Activated gamma-delta T cell treated with Interleukin-2 at 50 U/mL for 16 hours (primary cell): ENCODE results near the gene UCP2.

ENCODE experiments used
- DNase-seq: peaks from one replicate; pipeline ENCODE4 v3.0.0-alpha.2; 2020

UCP2 gene

DNA sequence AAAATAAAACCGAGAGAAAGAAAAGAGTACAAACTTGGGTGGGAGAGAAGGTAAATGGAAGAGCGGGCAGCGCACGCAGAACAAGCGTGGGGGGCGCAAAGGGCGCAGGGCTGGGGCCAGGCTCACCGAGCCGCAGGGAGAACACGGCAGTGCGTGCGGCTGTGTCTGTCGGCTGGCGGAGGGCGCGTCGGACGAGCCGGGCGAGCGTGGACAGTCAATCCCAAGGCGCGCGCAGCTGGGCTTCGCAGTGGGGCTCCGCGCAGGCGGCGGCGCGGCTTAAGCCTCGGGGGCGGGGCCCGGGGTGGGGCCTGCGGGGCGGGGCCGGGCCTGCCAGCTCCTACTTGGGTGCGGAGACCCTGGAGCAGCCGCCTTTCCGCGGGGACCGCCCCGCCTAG is at the start of gene UCP2:
Gene UCP2 (minus strand): TSS at position 249 of the 395 bp plus-strand sequence. CDS start 4,465 bp downstream, outside the sequence.
- DNase-seq = peak; percentile 77

GRCh38 chr11:74030723-74031676 is 48.4 kb upstream of the UCP2 start:
- no peak for DNase-seq

- no peak for DNase-seq
These were observed 43.0 kb upstream of the UCP2 start for GRCh38 chr11:74025467-74026166.

DNA sequence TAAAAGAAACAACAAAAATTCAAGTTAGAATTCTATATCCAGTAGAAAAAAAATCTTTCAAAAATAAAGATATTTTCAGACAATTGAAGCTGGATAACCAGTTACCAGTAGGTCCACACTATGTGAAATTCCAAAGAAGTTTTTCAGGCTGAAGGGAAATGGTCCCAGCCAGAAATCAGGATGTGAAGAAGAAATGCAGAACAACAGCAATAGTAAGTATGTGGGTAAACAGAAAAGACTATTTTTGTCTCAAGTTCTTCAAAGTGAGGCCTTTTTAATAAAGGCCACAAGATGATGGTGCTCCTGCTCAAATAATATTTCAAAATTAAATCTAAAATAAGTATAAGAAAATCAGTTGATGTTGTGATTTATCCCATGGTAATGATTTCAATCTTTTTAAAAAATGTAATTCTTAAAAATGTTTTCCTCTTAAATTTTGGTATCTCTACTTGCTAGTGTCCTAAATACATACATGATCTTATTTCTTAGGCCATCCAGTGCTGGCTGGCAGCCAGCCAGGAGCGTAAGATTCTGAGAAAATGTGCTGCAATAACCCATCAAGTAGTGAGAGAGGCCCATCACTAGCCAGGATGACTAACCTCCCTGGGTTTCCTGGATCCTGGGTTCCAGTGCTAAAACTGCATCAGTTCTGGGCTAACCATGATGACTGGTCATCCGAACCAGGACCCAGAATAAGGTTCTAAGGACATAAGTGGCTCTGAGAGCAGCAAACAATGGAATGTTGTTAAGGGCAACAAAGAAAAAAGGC is 41.8 kb upstream of the UCP2 start:
- no peak for DNase-seq

DNA sequence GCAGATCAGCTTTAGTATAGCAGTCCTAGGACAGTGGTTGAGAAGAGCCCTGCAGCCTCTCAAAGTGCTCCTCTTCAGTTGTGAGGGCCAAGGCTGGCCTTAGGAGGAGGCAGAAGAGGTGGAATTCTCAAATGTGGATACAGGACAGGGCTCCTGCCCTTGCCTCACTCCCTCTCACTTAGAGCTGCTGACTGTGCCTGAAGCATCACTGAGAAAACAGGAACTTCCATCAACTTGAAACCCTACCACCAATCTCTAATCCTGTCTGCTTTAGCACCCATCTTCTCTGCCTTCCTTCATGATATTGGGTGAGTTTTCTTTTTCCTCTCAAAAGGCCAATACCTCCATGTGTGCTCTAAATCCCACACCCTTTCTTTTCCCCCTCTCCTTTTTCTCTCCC is 40.6 kb upstream of the UCP2 start:
- DNase-seq = no peak

DNA sequence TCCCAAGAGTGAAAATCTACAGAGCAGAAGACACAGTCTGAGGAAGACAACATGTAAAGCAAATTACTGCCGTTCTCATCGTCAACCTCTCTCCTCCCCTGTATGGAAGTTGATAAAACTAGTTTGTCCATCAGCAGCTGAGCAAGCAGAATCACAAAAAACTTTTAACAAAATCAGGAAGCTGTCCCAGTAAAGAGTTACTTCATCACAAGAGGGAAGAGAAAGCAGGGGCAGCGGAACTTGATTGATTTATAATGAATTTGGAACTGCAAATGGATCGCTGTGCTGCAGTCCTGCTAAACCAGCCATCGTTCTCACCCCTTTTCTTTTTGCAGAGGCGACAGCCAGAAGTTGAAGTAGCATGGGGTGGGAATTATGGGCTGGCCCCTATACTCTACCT is 39.9 kb upstream of the UCP2 start:
- DNase-seq = no peak

DNA sequence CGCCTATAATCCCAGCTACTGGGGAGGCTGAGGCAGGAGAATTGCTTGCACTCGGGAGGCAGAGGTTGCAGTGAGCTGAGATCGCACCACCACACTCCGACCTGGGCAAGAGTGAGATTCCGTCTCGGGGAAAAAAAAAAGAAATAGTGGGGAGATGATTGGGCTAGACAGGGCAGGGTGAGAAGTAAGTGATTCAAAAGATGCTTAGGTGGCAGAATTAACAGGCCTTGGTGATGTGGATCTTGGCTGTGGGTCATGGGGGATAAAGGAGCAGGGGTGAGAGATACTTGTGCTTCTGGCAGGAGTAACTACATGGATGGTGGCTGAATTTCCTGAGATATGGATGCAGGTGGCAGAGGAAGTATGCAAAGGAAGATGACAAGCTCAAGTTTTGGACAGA is 39.4 kb upstream of the UCP2 start:
- no peak for DNase-seq

- DNase-seq = no peak
These were observed 37.9 kb upstream of the UCP2 start for GRCh38 chr11:74020539-74020938.

GRCh38 chr11:74019860-74020259 is 37.2 kb upstream of the UCP2 start:
- DNase-seq = peak; percentile 16

- no peak for DNase-seq
These were observed 36.6 kb upstream of the UCP2 start for GRCh38 chr11:74019104-74019738.

GRCh38 chr11:74018331-74019005 is 35.8 kb upstream of the UCP2 start:
- DNase-seq = no peak

DNA sequence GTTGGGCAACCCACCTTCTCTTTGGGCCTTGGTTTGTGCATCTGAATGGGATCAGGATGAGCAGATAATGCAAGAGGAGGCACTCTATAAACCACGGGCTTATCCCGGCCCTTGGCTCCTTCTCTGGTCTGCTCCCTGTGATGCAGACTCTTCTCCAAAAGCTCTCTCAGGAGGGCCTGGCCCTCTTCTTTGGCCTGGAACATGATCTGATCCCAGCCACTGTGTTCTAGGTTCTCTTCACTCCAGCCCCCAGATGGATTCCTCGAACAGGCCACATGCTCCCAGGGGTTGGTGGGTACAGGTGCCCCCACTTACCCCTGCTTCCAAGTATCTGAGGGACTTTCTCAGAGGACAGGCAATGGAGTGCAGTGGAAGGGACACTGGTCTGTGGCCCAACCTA is 35.0 kb upstream of the UCP2 start:
- no peak for DNase-seq

DNA sequence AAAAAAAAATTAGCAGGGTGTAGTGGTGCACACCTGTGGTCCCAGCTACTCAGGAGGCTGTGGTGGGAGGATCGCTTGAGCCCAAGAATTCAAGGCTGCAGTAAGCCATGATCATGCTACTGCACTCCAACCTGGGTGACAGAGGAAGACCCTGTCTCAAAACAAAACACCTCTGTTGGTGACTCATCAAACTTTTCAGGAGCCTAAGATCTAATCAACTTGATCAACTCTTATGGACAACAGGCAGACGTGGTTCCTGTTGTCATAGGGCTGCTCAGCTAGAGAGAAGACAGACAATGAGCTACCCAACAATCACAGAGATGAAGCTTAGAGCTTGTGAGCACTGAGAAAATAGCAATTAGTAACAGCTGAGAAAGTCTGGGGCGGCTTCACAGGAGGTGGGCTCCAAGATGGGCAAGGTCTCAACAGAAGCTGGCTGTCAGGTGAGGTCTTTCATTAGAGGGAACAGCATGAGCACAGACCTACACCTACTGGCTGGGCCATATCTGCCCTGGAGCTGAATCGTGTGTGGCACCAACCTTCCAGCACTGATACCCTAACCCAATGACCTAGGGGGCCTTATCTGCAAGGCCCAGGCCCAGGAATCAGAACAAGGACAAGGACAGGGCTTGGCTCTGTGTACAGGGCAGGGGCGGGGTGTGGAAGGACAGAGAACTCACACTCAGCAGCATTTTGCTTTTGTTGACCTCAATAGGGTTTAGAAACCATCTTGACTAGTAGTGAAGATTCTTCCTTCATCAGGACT is 33.5 kb upstream of the UCP2 start:
- no peak for DNase-seq

DNA sequence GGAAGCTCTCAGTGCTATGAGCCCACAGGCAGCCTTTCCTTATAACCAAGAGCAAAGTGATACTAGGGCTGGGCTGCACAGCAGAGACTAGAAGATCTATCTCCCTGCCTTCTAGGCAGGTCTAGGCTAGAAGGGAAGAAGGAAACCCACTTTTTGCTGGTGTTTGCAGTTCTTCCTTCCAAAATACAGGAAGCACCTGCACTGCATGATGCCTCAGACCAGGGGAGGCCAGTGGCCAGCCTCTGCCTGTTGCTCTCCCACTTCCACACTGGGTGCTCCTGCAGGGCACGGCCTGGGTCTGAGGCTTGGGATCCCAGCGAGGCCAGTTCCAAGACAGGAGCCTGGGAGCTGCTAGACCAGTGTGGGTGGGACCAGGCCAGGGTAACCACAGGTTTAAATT is 32.2 kb upstream of the UCP2 start:
- no peak for DNase-seq

- no peak for DNase-seq
These were observed 30.5 kb upstream of the UCP2 start for GRCh38 chr11:74013141-74013540.

DNA sequence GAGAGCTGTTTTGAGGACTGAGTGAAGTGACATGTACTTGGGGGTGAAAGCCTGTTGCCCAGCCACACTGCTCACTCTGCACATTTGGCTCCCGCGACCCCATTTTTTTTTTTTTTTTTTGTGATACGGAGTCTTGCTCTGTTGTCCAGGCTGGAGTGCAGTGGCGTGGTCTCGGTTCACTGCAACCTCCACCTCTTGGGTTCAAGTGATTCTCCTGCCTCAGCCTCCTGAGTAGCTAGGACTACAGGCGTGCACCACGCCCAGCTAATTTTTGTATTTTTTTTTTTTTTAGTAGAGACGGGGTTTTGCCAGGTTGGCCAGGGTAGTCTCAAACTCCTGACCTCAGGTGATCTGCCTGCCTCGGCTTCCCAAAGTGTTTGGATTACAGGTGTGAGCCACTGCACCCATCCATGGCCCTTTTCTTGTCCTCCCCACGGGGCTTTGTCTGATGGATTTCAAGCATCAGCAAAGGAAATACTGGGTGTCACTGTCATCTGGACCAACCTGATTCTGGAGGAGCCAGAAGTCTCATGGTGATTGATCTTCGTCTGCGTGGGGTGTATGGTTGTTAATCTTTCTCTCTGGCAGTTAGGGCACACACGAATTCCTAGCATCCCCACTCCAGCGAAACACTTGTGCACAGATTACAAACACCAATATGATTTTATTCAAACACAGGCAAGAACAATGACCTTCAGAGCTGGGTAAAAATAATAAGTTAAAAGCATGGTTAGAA is 29.6 kb upstream of the UCP2 start:
- no peak for DNase-seq

DNA sequence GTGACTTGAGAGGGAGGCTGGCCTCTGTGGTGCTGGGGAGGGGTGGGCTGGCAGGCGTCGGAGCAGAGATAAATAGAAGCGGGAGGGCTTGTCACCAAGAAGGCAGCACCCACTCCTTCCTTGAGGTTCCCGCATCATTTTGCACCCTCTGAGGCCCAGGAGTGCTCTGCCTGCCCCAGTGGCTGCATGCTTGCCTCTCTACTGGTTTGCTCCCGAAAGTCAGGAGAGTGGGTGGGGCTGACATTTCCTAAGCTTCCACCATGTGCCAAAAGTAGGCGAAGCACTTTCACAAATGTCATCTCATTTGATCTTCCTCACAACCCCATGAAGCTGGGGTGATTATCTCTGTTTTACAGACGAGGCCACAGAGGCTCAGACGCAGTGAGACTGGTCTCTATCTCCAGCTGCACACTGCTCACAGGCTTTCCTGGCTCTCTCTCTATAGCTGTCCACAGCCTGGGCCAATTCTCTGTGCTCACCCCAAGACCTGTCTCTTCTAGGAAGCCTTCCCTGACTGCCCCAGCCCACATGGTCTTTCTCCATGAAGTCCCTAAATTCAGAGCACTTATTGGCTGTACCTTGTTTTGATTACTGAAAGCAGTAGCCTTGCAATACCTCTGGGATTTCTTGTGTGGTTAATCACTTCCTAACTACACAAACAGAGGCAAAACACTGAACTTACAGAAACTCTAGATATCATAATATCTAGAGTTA is 28.9 kb upstream of the UCP2 start:
- DNase-seq = no peak

GRCh38 chr11:74010306-74011300 is 28.0 kb upstream of the UCP2 start:
- DNase-seq = no peak
